ENCODE results near the gene ZNF534.
"Not testable (repeated sequence)": the region's sequence is repeated elsewhere in the genome, so short reads cannot be mapped to it uniquely, and the experiment has no call there.

ZNF534 gene

GRCh38 chr19:52474351-52475127 lies 45.6 kb downstream of the ZNF534 start:
- no peak overlapping the region for H3K4me3 ChIP-seq (replicated peaks in 1 of 2; ENCODE audit: low read depth in 2 of 2, low read length in 2 of 2)
- no peak for DNase-seq (ENCODE audit: low read depth in 2 of 2)
- TF ChIP-seq, protein P1, sequence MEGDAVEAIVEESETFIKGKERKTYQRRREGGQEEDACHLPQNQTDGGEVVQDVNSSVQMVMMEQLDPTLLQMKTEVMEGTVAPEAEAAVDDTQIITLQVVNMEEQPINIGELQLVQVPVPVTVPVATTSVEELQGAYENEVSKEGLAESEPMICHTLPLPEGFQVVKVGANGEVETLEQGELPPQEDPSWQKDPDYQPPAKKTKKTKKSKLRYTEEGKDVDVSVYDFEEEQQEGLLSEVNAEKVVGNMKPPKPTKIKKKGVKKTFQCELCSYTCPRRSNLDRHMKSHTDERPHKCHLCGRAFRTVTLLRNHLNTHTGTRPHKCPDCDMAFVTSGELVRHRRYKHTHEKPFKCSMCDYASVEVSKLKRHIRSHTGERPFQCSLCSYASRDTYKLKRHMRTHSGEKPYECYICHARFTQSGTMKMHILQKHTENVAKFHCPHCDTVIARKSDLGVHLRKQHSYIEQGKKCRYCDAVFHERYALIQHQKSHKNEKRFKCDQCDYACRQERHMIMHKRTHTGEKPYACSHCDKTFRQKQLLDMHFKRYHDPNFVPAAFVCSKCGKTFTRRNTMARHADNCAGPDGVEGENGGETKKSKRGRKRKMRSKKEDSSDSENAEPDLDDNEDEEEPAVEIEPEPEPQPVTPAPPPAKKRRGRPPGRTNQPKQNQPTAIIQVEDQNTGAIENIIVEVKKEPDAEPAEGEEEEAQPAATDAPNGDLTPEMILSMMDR (IDR thresholded peaks at IDR 0.05; ENCODE audit: low read depth, low read length) = no peak

DNA sequence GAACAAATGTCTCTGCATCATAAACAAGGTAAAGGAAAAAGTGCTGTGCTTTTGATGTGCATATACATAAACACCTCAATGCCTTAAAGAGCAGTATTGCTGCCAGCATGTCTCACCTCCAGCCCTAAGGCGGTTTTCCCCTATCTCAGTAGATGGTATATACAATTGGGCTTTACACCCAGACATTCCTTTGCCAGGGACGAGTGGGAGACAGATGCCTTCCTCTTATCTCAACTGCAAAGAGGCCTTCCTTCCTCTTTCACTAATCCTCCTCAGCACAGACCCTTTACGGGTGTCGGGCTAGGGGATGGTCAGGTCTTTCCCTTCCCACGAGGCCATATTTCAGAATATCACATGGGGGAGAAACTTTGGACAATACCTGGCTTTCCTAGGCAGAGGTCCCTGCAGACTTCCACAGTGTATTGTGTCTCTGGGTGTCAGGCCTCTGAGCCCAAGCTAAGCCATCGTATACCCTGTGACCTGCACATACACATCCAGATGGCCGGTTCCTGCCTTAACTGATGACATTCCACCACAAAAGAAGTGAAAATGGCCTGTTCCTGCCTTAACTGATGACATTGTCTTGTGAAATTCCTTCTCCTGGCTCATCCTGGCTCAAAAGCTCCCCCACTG lies 55.3 kb downstream of the ZNF534 start:
- H3K4me3 ChIP-seq (replicated peaks in 1 of 2; ENCODE audit: low read depth in 2 of 2, low read length in 2 of 2); DNase-seq (ENCODE audit: low read depth in 2 of 2): not testable (repeated sequence)

DNA sequence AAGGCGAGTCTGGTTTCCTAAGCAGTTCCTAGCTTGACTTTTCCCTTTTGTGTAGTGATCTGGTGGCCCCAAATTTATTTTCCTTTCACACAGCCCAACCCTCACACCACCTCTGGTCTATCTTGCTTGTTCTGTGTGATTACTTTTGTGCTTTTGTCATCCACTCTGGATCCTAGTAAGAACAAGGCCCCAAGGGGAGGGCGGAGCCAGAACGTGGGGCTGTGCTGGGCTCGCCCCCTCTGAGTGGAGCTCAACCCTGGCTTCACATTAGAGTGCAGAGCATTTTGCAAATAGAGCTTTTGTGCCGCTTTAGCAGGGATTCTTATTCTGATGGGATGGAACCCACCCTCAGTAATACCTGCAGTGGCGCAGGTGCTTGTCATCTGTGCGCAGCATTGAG lies 56.1 kb downstream of the ZNF534 start:
- not testable (repeated sequence) for DNase-seq (ENCODE audit: low read depth in 2 of 2); H3K4me3 ChIP-seq (replicated peaks in 1 of 2; ENCODE audit: low read depth in 2 of 2, low read length in 2 of 2)

- DNase-seq (ENCODE audit: low read depth in 2 of 2); H3K4me3 ChIP-seq (replicated peaks in 1 of 2; ENCODE audit: low read depth in 2 of 2, low read length in 2 of 2): not testable (repeated sequence)
Measured at GRCh38 chr19:52485561-52486240, 56.8 kb downstream of the ZNF534 start.

DNA sequence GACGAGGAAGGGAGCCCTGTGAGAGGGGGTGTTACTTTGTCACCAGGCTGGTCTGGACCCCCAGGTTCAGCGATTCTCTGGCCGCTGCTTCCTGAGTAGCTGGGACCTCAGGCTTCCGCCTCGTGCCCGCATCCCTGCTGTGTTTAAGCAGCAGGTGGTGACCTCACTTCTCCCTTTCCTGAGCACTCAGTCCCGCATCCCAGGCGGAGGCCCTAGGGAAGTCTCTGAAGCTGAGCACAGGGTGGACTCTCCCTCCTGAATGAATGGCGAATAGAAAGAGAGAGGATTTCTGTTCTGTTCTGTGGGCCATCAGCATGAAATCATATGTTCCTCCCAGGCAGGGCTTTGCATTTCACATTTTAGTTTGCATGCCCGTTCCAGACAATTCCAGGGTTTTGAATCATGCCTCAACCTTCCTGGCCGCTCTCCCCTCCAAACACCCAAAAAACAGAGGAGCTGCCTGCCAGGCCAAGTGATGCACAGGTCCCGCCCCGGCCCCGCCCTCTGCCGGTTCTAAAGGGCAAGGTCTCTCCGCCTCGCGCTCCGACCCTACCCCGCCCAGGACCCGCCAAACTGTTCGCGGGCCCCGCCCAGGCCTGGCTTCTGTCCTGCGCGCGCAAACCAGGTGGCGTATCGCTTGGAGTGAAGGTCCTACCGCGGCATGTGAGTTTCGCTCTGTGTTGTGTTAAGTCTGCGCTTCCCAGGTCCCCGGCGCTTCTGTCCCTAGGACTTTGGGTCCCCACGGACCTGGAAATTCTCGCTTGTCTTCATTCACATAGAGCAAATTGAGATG lies 63.4 kb downstream of the ZNF534 start:
- no peak overlapping the region for H3K4me3 ChIP-seq (replicated peaks in 1 of 2; ENCODE audit: low read depth in 2 of 2, low read length in 2 of 2)
- TF ChIP-seq, protein P1 (IDR thresholded peaks at IDR 0.05; ENCODE audit: low read depth, low read length) = no peak
- DNase-seq (ENCODE audit: low read depth in 2 of 2) = no peak

DNA sequence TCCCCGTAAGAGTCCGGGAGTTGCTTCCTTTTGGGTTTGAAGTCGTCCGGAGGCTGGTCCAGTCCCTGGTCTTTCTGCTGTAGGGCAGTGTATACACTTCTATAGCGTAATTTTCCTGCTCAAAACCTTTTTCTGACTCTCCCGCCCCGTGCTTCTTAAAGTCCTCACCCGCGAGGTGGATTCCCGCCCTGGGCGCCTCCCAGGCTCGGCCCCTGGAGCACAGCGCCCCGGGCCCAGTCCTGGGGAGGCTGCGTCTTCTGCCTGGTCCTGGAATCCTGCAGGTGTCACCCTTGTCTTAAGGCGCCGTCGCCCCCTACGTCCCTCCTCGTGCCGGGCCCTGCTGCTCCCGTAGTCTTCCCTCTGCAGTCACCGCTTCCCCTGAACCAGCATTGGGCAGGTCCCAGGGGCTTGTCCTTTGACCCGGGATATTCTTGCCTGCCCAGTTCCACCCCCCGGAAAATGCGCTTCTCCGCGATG lies 64.1 kb downstream of the ZNF534 start:
- TF ChIP-seq, protein P1 (IDR thresholded peaks at IDR 0.05; ENCODE audit: low read depth, low read length) = no peak
- no peak overlapping the region for H3K4me3 ChIP-seq (replicated peaks in 1 of 2; ENCODE audit: low read depth in 2 of 2, low read length in 2 of 2)
- no peak for DNase-seq (ENCODE audit: low read depth in 2 of 2)

DNA sequence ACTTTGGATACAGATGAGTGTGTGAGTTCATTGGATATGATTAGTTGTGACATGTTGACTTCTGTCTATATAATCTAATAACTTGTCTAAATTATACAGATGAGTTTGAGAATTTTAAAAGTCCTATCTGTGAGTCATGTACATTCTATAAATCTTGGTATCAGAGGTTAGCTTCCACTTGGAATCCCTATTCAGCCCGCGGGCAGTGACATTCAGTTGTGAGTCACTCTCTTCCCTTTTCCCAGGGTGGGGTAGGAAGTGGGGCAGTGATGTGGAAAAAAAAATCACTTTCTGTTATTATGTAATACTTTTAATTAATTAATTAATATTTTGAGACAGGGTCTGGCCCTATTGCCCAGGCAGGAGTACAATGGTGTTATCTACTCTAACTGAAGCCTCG lies 65.6 kb downstream of the ZNF534 start:
- DNase-seq (ENCODE audit: low read depth in 2 of 2) = peak in 1 of 2 donors; percentile 3
- no peak overlapping the region for H3K4me3 ChIP-seq (replicated peaks in 1 of 2; ENCODE audit: low read depth in 2 of 2, low read length in 2 of 2)
- TF ChIP-seq, protein P1 (IDR thresholded peaks at IDR 0.05; ENCODE audit: low read depth, low read length) = no peak

- no peak for DNase-seq (ENCODE audit: low read depth in 2 of 2)
- no peak overlapping the region for H3K4me3 ChIP-seq (replicated peaks in 1 of 2; ENCODE audit: low read depth in 2 of 2, low read length in 2 of 2)
- TF ChIP-seq, protein P1 (IDR thresholded peaks at IDR 0.05; ENCODE audit: low read depth, low read length) = no peak
Measured at GRCh38 chr19:52498571-52498970, 69.6 kb downstream of the ZNF534 start.

GRCh38 chr19:52500474-52500873 lies 71.5 kb downstream of the ZNF534 start:
- not testable (repeated sequence) for DNase-seq (ENCODE audit: low read depth in 2 of 2); H3K4me3 ChIP-seq (replicated peaks in 1 of 2; ENCODE audit: low read depth in 2 of 2, low read length in 2 of 2)

- DNase-seq (ENCODE audit: low read depth in 2 of 2); H3K4me3 ChIP-seq (replicated peaks in 1 of 2; ENCODE audit: low read depth in 2 of 2, low read length in 2 of 2): not testable (repeated sequence)
Measured at GRCh38 chr19:52500991-52501390, 72.0 kb downstream of the ZNF534 start.

All from cardiac fibroblast (primary cell).